ENCODE data around the gene CWF19L2. TPM values are rescaled to one million over a fixed set of nuclear protein-coding genes. Genes with fewer than 3 reads are reported as not detected.

The CWF19L2 gene
- total RNA-seq, 1 experiment from 2014 or later = 18.4 TPM

- H2BK5ac ChIP-seq (ENCODE audit: insufficient read length, low read length) = no peak overlapping the region
- Mint-ChIP-seq H3K36me3 (ENCODE audit: insufficient read depth in 1 of 3, low read depth in 3 of 3) (no peaks in the 10 kb centered on the region), H3K27ac (no peak overlapping the region), H3K9me3 (no peaks in the 10 kb centered on the region), H3K27me3 (ENCODE audit: low read depth) (no peaks in the 10 kb centered on the region), H3K4me3 (no peak overlapping the region), H3K4me1 (no peaks in the 10 kb centered on the region)
- no peak overlapping the region for H3K4ac ChIP-seq (ENCODE audit: low read depth, low read length)
- H3K23me2 ChIP-seq (ENCODE audit: insufficient read length, low read depth, low read length, poor library complexity, severe bottlenecking) = no peaks in the 10 kb centered on the region
- no peak for TF ChIP-seq CTCF (conservative IDR thresholded peaks at IDR 0.05)
- H4K5ac ChIP-seq (ENCODE audit: insufficient read length, low read depth, low read length) = no peak overlapping the region
- no peaks in the 10 kb centered on the region for H3K27me3 ChIP-seq (ENCODE audit: insufficient read depth, low read length)
- no peaks in the 10 kb centered on the region for H3K79me1 ChIP-seq (ENCODE audit: insufficient read depth, low read depth, low read length, poor library complexity, severe bottlenecking)
- H3K56ac ChIP-seq (ENCODE audit: insufficient read length, low read depth, low read length) = no peak overlapping the region
- H3K79me2 ChIP-seq (ENCODE audit: insufficient read depth, low read length) = no peaks in the 10 kb centered on the region
- no peak overlapping the region for H4K8ac ChIP-seq (replicated peaks; ENCODE audit: insufficient read length, low read depth, low read length)
- no peak for DNase-seq
- no peak overlapping the region for H2AFZ ChIP-seq (ENCODE audit: low read length)
- no peaks in the 10 kb centered on the region for H3K9me3 ChIP-seq (ENCODE audit: control insufficient read depth, low read depth, low read length)
- no peak overlapping the region for H3T11ph ChIP-seq (ENCODE audit: low read length)
- H2BK120ac ChIP-seq (ENCODE audit: low read depth, low read length, poor library complexity, severe bottlenecking) = no peak overlapping the region
- no peak overlapping the region for H2AK5ac ChIP-seq (ENCODE audit: insufficient read length, low read length)
- H3K14ac ChIP-seq (ENCODE audit: insufficient read depth, low read length) = no peak overlapping the region
- no peaks in the 10 kb centered on the region for H4K20me1 ChIP-seq (ENCODE audit: control insufficient read depth, insufficient read depth, insufficient read length)
- no peak overlapping the region for H2BK15ac ChIP-seq (ENCODE audit: low read depth, low read length)
- no CpG with 5 or more reads among the region's 7 CpGs for WGBS (ENCODE audit: extremely low coverage, insufficient read length, low lambda C conversion rate)
- H3K23ac ChIP-seq (ENCODE audit: insufficient read length, low read depth, low read length) = no peak overlapping the region
- no peak overlapping the region for H3K27ac ChIP-seq (ENCODE audit: insufficient read length, low read depth, low read length)
- H3K9ac ChIP-seq (ENCODE audit: extremely low read depth, insufficient read length, low read length) = no peak overlapping the region
- H3K4me2 ChIP-seq (ENCODE audit: insufficient read depth, insufficient read length, low read length) = no peak overlapping the region
- H3K18ac ChIP-seq (ENCODE audit: insufficient read length, low read depth, low read length) = no peak overlapping the region
- H2BK20ac ChIP-seq (ENCODE audit: low read depth, low read length, poor library complexity, severe bottlenecking) = no peak overlapping the region
- H4K91ac ChIP-seq (ENCODE audit: insufficient read length, low read depth, low read length) = no peak overlapping the region
- no peak overlapping the region for H2BK12ac ChIP-seq (ENCODE audit: insufficient read length, low read depth, low read length)
- H3K4me1 ChIP-seq (ENCODE audit: insufficient read depth, low read length) = no peaks in the 10 kb centered on the region
These were observed 85.2 kb downstream of the CWF19L2 start for GRCh38 chr11:107372439-107372838.

Measured in H9 (cell line).